ENCODE measurements around the gene KRR1. TPM values are rescaled to one million over a fixed set of nuclear protein-coding genes. Genes with fewer than 3 reads are reported as not detected.

The KRR1 gene
- total and polyA plus RNA-seq, 2 donors from 2014 or later = 20.0 to 50.7 TPM

DNA sequence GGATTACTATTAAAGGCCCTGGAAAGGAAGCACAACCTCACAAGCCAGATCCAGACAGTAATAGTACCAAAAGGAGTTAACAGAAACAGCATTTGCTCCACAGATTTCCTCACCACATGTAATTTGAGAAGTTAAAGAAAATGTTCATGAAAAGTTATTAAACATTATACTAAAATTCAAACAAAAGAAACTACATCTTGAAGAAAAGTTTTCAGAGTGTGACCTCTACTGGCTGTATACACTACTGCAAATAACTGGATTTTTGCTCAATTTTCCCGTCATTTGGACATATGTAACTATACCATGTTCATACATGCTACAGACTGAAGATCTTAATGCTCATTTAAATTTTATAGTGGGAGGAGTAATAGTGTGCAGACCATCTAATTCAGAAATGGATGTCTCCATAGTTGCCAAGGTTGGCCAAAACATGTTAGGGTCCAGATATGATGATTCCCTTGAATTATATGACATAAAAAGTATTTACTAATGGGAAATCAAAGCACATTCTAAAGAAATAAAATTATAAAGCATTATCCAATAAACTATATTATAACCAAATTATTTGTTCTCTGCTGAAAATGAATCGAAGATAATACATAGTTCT, 5.6 kb downstream of the KRR1 start:
- TF ChIP-seq, protein P1, sequence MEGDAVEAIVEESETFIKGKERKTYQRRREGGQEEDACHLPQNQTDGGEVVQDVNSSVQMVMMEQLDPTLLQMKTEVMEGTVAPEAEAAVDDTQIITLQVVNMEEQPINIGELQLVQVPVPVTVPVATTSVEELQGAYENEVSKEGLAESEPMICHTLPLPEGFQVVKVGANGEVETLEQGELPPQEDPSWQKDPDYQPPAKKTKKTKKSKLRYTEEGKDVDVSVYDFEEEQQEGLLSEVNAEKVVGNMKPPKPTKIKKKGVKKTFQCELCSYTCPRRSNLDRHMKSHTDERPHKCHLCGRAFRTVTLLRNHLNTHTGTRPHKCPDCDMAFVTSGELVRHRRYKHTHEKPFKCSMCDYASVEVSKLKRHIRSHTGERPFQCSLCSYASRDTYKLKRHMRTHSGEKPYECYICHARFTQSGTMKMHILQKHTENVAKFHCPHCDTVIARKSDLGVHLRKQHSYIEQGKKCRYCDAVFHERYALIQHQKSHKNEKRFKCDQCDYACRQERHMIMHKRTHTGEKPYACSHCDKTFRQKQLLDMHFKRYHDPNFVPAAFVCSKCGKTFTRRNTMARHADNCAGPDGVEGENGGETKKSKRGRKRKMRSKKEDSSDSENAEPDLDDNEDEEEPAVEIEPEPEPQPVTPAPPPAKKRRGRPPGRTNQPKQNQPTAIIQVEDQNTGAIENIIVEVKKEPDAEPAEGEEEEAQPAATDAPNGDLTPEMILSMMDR (IDR thresholded peaks at IDR 0.05; ENCODE audit: borderline replicate concordance, extremely low read depth, insufficient read depth) = peak; percentile 37
- H3K4me1 ChIP-seq (ENCODE audit: control insufficient read depth in 2 of 3, insufficient read depth in 2 of 3, low read depth in 1 of 3, low read length in 3 of 3) = peaks cover 0 to 7% (median 3%) of the 10 kb centered on the region in 3 donors
- no peak overlapping the region for H3K27ac ChIP-seq (ENCODE audit: low read depth in 2 of 2, low read length in 2 of 2)
- H3K27me3 ChIP-seq (ENCODE audit: control insufficient read depth, insufficient read depth, low read length) = no peaks in the 10 kb centered on the region
- H3K4me3 ChIP-seq (ENCODE audit: low read length in 3 of 3) = no peak overlapping the region
- no peaks in the 10 kb centered on the region for H3K9me3 ChIP-seq (ENCODE audit: control insufficient read depth in 2 of 3, insufficient read depth in 1 of 3, low read length in 3 of 3)
- intact Hi-C loops (cut with DNase I) = no loop called here
- no peak for DNase-seq
- no peak overlapping the region for H3K9ac ChIP-seq (ENCODE audit: low read length in 3 of 3)
- H3K36me3 ChIP-seq (ENCODE audit: control insufficient read depth in 2 of 3, insufficient read depth in 3 of 3, low read length in 3 of 3) = peaks cover 2 to 18% (median 11%) of the 10 kb centered on the region in 3 donors
- peak; percentile 15 for FAIRE-seq

DNA sequence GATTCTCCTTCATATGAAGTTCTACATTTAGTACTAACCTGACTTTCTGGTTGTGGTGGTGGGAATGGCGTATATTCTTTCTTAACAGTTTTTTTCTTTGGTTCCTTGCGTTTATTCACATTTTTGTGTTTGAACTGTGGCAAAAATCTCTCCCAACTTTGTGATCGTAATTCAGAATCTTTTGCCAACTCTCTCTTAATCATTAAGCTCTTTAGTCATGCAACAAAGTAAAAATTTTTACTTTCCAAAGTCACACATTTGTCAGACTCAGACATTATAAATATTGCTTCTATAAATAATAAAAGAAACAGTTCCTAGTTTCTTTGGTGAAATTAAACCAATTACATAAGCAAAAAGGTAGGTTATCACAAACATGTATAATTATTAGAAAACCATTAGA, 7.5 kb downstream of the KRR1 start:
- Histone ChIP-seq H3K4me3 (ENCODE audit: low read length in 3 of 3) (no peak overlapping the region), H3K27me3 (ENCODE audit: control insufficient read depth, insufficient read depth, low read length) (no peaks in the 10 kb centered on the region), H3K36me3 (ENCODE audit: control insufficient read depth in 2 of 3, insufficient read depth in 3 of 3, low read length in 3 of 3) (peaks cover 2 to 21% (median 11%) of the 10 kb centered on the region in 3 donors), H3K9ac (ENCODE audit: low read length in 3 of 3) (no peak overlapping the region), H3K4me1 (ENCODE audit: control insufficient read depth in 2 of 3, insufficient read depth in 2 of 3, low read depth in 1 of 3, low read length in 3 of 3) (no peaks in the 10 kb centered on the region), H3K9me3 (ENCODE audit: control insufficient read depth in 2 of 3, insufficient read depth in 1 of 3, low read length in 3 of 3) (no peaks in the 10 kb centered on the region), H3K27ac (ENCODE audit: low read depth in 2 of 2, low read length in 2 of 2) (no peak overlapping the region)
- TF ChIP-seq, protein P1 (IDR thresholded peaks at IDR 0.05; ENCODE audit: borderline replicate concordance, extremely low read depth, insufficient read depth) = no peak
- peak; percentile 17 for FAIRE-seq
- intact Hi-C loops (cut with DNase I) = no loop called here
- DNase-seq = no peak

DNA sequence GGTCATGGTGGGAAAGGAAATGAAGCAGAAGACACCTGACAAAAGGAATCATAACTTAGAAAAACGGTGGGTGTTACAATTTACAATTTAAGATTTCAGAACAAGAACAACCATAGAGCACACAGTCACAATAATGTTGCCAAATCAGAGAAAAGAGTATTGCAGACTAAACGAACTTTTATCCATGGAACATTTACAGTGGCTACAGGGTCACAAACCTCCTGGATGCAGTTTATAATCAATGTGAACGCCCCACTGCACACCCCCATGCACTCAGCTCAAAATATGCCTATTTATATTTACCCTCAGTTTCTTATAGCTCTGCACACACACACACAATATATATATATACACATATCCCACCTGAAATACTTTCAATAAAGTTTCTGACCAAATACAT, 8.0 kb downstream of the KRR1 start:
- Histone ChIP-seq H3K27ac (ENCODE audit: low read depth in 2 of 2, low read length in 2 of 2) (no peak overlapping the region), H3K9ac (ENCODE audit: low read length in 3 of 3) (no peak overlapping the region), H3K36me3 (ENCODE audit: control insufficient read depth in 2 of 3, insufficient read depth in 3 of 3, low read length in 3 of 3) (peaks cover 2 to 21% (median 11%) of the 10 kb centered on the region in 3 donors), H3K4me1 (ENCODE audit: control insufficient read depth in 2 of 3, insufficient read depth in 2 of 3, low read depth in 1 of 3, low read length in 3 of 3) (no peaks in the 10 kb centered on the region), H3K27me3 (ENCODE audit: control insufficient read depth, insufficient read depth, low read length) (no peaks in the 10 kb centered on the region), H3K9me3 (ENCODE audit: control insufficient read depth in 2 of 3, insufficient read depth in 1 of 3, low read length in 3 of 3) (no peaks in the 10 kb centered on the region), H3K4me3 (ENCODE audit: low read length in 3 of 3) (no peak overlapping the region)
- intact Hi-C loops (cut with DNase I) = no loop called here
- FAIRE-seq (no peak), DNase-seq (no peak)
- TF ChIP-seq, protein P1 (IDR thresholded peaks at IDR 0.05; ENCODE audit: borderline replicate concordance, extremely low read depth, insufficient read depth) = no peak

DNA sequence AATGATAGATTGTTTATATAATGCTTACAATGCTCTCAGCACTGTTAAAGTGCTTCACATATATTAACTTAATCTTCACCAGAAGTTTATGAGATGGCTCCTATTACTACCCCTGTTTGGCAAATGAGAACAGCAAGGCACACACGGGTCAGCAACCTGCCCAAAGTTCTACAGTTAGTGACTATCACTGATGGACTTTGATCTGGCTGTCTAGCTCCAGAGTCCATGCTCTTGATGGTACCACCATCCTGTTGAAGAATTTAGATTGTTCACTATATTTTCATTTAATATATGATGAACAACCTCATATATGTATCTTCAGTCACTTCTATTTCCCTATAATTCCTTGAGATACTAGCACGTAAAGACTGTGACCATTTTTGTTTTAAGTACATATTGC, 20.2 kb downstream of the KRR1 start:
- FAIRE-seq (no peak), DNase-seq (no peak)
- TF ChIP-seq, protein P1 (IDR thresholded peaks at IDR 0.05; ENCODE audit: borderline replicate concordance, extremely low read depth, insufficient read depth) = no peak
- Histone ChIP-seq H3K9ac (ENCODE audit: low read length in 3 of 3) (no peak overlapping the region), H3K36me3 (ENCODE audit: control insufficient read depth in 2 of 3, insufficient read depth in 3 of 3, low read length in 3 of 3) (peaks cover 0 to under 1% (median 0%) of the 10 kb centered on the region in 3 donors), H3K9me3 (ENCODE audit: control insufficient read depth in 2 of 3, insufficient read depth in 1 of 3, low read length in 3 of 3) (no peaks in the 10 kb centered on the region), H3K4me3 (ENCODE audit: low read length in 3 of 3) (no peak overlapping the region), H3K27me3 (ENCODE audit: control insufficient read depth, insufficient read depth, low read length) (no peaks in the 10 kb centered on the region), H3K27ac (ENCODE audit: low read depth in 2 of 2, low read length in 2 of 2) (no peak overlapping the region), H3K4me1 (ENCODE audit: control insufficient read depth in 2 of 3, insufficient read depth in 2 of 3, low read depth in 1 of 3, low read length in 3 of 3) (no peaks in the 10 kb centered on the region)
- intact Hi-C loops (cut with DNase I) = no loop called here
